SK-N-MC (cell line): ENCODE results near the gene ACKR2.

Experiments used
- DNase-seq: peaks from one replicate; pipeline ENCODE4 v3.0.0-alpha.2; 2011; ENCODE audit warnings: low read depth, low spot score
- H3K27ac ChIP-seq: fragments of 200-600 bp; sonication (generic); 2 replicates; pipeline ENCODE4 v1.5.1; 2016; ENCODE audit warnings: mixed run types
- H3K36me3 ChIP-seq: fragments of 200-600 bp; sonication (generic); 2 replicates; pipeline ENCODE4 v1.6.1; 2017; ENCODE audit warnings: antibody characterized with exemption, low read length, mixed read lengths; ENCODE audit not compliant: insufficient read depth
- H3K4me3 ChIP-seq: fragments of 200-600 bp; sonication (generic); 2 replicates; pipeline ENCODE4 v1.5.1; 2016
- H3K9ac ChIP-seq: fragments of 200-600 bp; sonication (generic); 2 replicates; pipeline ENCODE4 v1.8.0; 2017; ENCODE audit warnings: mixed run types, mixed read lengths; ENCODE audit not compliant: insufficient read length
- H3K9me3 ChIP-seq: fragments of 200-600 bp; sonication (generic); 2 replicates; pipeline ENCODE4 v1.6.1; 2017; ENCODE audit warnings: low read depth, mild to moderate bottlenecking, antibody characterized with exemption, low read length, moderate library complexity, mixed read lengths
- EZH2 ChIP-seq: fragments of 200-600 bp; sonication (generic); IDR thresholded peaks from one replicate; pipeline ENCODE4 v1.6.1; 2017; ENCODE audit warnings: antibody characterized with exemption
- FOXP2 ChIP-seq: optimal IDR thresholded peaks from 2 replicates; pipeline ENCODE3; 2011; ENCODE audit warnings: mild to moderate bottlenecking, moderate library complexity; ENCODE audit not compliant: insufficient read depth; ENCODE audit errors: extremely low read length, control extremely low read depth
- POLR2AphosphoS5 ChIP-seq: IDR thresholded peaks from 2 replicates; pipeline ENCODE4 v1.6.1; 2012; ENCODE audit warnings: mild to moderate bottlenecking, low read depth, low read length, borderline replicate concordance

ACKR2 gene

GRCh38 chr3:42809202-42809601, at the start of gene ACKR2:
Gene ACKR2 (plus strand): TSS chr3:42809445. CDS start chr3:42864503, 55,058 bp downstream.
- H3K9me3 ChIP-seq, result no peaks in the 10 kb centered on the region
- no peak within 1 kb of the TSS for H3K27ac ChIP-seq
- DNase-seq, result no peak
- H3K36me3 ChIP-seq, result no peaks in the 10 kb centered on the region
- H3K4me3 ChIP-seq, result no peak within 1 kb of the TSS
- H3K9ac ChIP-seq, result no peak within 1 kb of the TSS
- TF ChIP-seq FOXP2 (no peak), EZH2 (no peak), POLR2AphosphoS5 (no peak)

- DNase-seq, result no peak
- H3K27ac ChIP-seq, result no peak overlapping the region
These were observed 47.1 kb upstream of the ACKR2 start for GRCh38 chr3:42762046-42762724.

GRCh38 chr3:42763021-42763420, 46.2 kb upstream of the ACKR2 start:
- TF ChIP-seq EZH2, result no peak
- no peak for TF ChIP-seq POLR2AphosphoS5
- no peak for TF ChIP-seq FOXP2
- Histone ChIP-seq H3K9me3 (no peaks in the 10 kb centered on the region), H3K27ac (no peak overlapping the region), H3K9ac (no peak overlapping the region), H3K4me3 (no peak overlapping the region), H3K36me3 (no peaks in the 10 kb centered on the region)
- no peak for DNase-seq

More at GRCh38 chr3:42762046-42762724, 47.1 kb upstream of the ACKR2 start:
- Histone ChIP-seq H3K9ac (no peak overlapping the region), H3K9me3 (no peaks in the 10 kb centered on the region), H3K4me3 (no peak overlapping the region), H3K36me3 (no peaks in the 10 kb centered on the region)
- TF ChIP-seq POLR2AphosphoS5 (no peak), FOXP2 (no peak), EZH2 (no peak)

GRCh38 chr3:42764115-42764514, 45.1 kb upstream of the ACKR2 start:
- no peak overlapping the region for H3K27ac ChIP-seq

GRCh38 chr3:42764561-42765295, 44.5 kb upstream of the ACKR2 start:
- no peak overlapping the region for H3K9ac ChIP-seq
- no peaks in the 10 kb centered on the region for H3K36me3 ChIP-seq
- DNase-seq, result no peak
- H3K9me3 ChIP-seq, result no peaks in the 10 kb centered on the region
- TF ChIP-seq FOXP2 (no peak), POLR2AphosphoS5 (no peak), EZH2 (no peak)
- H3K27ac ChIP-seq, result no peak overlapping the region
- no peak overlapping the region for H3K4me3 ChIP-seq

More at GRCh38 chr3:42764115-42764514, 45.1 kb upstream of the ACKR2 start:
- DNase-seq, result no peak
- Histone ChIP-seq H3K9ac (no peak overlapping the region), H3K9me3 (no peaks in the 10 kb centered on the region), H3K36me3 (no peaks in the 10 kb centered on the region), H3K4me3 (no peak overlapping the region)
- TF ChIP-seq EZH2 (no peak), POLR2AphosphoS5 (no peak), FOXP2 (no peak)

GRCh38 chr3:42769477-42770131, 39.6 kb upstream of the ACKR2 start:
- Histone ChIP-seq H3K27ac (no peak overlapping the region), H3K4me3 (no peak overlapping the region), H3K9me3 (no peaks in the 10 kb centered on the region), H3K9ac (no peak overlapping the region), H3K36me3 (no peaks in the 10 kb centered on the region)
- DNase-seq, result no peak
- no peak for TF ChIP-seq EZH2
- no peak for TF ChIP-seq FOXP2
- no peak for TF ChIP-seq POLR2AphosphoS5

- no peak overlapping the region for H3K27ac ChIP-seq
- no peaks in the 10 kb centered on the region for H3K36me3 ChIP-seq
- H3K9me3 ChIP-seq, result no peaks in the 10 kb centered on the region
- no peak overlapping the region for H3K4me3 ChIP-seq
- TF ChIP-seq FOXP2, result no peak
- TF ChIP-seq EZH2, result no peak
- no peak for TF ChIP-seq POLR2AphosphoS5
- no peak overlapping the region for H3K9ac ChIP-seq
- no peak for DNase-seq
These were observed 38.0 kb upstream of the ACKR2 start for GRCh38 chr3:42771271-42771670.

GRCh38 chr3:42772670-42773408, 36.4 kb upstream of the ACKR2 start, which contains the start of gene CCDC13:
Gene CCDC13 (minus strand): TSS chr3:42773253. CDS start chr3:42758345, 14,908 bp downstream.
- no peak for DNase-seq
- Histone ChIP-seq H3K4me3 (no peak within 1 kb of the TSS), H3K9me3 (no peaks in the 10 kb centered on the region), H3K36me3 (no peaks in the 10 kb centered on the region), H3K9ac (no peak within 1 kb of the TSS), H3K27ac (no peak within 1 kb of the TSS)
- TF ChIP-seq POLR2AphosphoS5, result peak; percentile 42; the same call in 1 of the 2 replicates
- no peak for TF ChIP-seq FOXP2
